KMS-11 (cell line): ENCODE data around the gene TTBK2.
"Not testable (repeated sequence)": the region's sequence is repeated elsewhere in the genome, so short reads cannot be mapped to it uniquely, and the experiment has no call there.

Source experiments
- H2AFZ ChIP-seq: fragments of 200-600 bp; sonication (generic); 2 replicates; pipeline ENCODE4 v1.6.1; 2016; ENCODE audit warnings: antibody characterized with exemption, mixed run types, low read depth
- H3K27ac ChIP-seq: fragments of 200-600 bp; sonication (generic); 2 replicates; pipeline ENCODE4 v1.6.1; 2016; ENCODE audit warnings: mild to moderate bottlenecking, mixed run types
- H3K27me3 ChIP-seq: fragments of 200-600 bp; sonication (generic); 2 replicates; pipeline ENCODE4 v1.6.1; 2017; ENCODE audit warnings: mild to moderate bottlenecking, low read depth, mixed run types, moderate library complexity; ENCODE audit not compliant: insufficient read depth
- H3K36me3 ChIP-seq: fragments of 200-600 bp; sonication (generic); 2 replicates; pipeline ENCODE4 v1.6.1; 2017; ENCODE audit warnings: mild to moderate bottlenecking, mixed run types; ENCODE audit not compliant: insufficient read depth
- H3K4me1 ChIP-seq: fragments of 200-600 bp; sonication (generic); 2 replicates; pipeline ENCODE4 v1.6.1; 2016; ENCODE audit warnings: mild to moderate bottlenecking, low read depth, mixed run types; ENCODE audit not compliant: poor library complexity, severe bottlenecking
- H3K4me2 ChIP-seq: fragments of 200-600 bp; sonication (generic); 2 replicates; pipeline ENCODE4 v1.7.0; 2016; ENCODE audit warnings: mild to moderate bottlenecking, mixed run types
- H3K4me3 ChIP-seq: fragments of 200-600 bp; sonication (generic); IDR thresholded peaks from 2 replicates; pipeline ENCODE4 v1.6.1; 2017; ENCODE audit warnings: low read depth, low read length, mixed read lengths; ENCODE audit not compliant: insufficient read depth
- H3K79me2 ChIP-seq: fragments of 200-600 bp; sonication (generic); 2 replicates; pipeline ENCODE4 v1.6.1; 2016; ENCODE audit warnings: low read depth, mixed run types; ENCODE audit not compliant: insufficient read depth
- H3K9ac ChIP-seq: fragments of 200-600 bp; sonication (generic); 2 replicates; pipeline ENCODE4 v1.6.1; 2016; ENCODE audit warnings: mild to moderate bottlenecking, mixed run types
- H4K20me1 ChIP-seq: fragments of 200-600 bp; sonication (generic); 2 replicates; pipeline ENCODE4 v1.6.1; 2016; ENCODE audit warnings: mild to moderate bottlenecking, mixed run types; ENCODE audit not compliant: insufficient read depth
- TF ChIP-seq, protein P1 (sequence below): fragments of 200-600 bp; sonication (generic); conservative IDR thresholded peaks from 2 replicates; pipeline ENCODE4 v1.6.1; 2017; ENCODE audit warnings: low read depth, mild to moderate bottlenecking, antibody characterized with exemption, low read length, moderate library complexity, mixed read lengths

Gene TTBK2

GRCh38 chr15:42891569-42891968, 29.0 kb downstream of the TTBK2 start:
- no peaks in the 10 kb centered on the region for H3K4me1 ChIP-seq
- H3K27ac ChIP-seq: no peak overlapping the region
- H3K4me2 ChIP-seq: no peak overlapping the region
- no peaks in the 10 kb centered on the region for H3K36me3 ChIP-seq
- TF ChIP-seq, protein P1, sequence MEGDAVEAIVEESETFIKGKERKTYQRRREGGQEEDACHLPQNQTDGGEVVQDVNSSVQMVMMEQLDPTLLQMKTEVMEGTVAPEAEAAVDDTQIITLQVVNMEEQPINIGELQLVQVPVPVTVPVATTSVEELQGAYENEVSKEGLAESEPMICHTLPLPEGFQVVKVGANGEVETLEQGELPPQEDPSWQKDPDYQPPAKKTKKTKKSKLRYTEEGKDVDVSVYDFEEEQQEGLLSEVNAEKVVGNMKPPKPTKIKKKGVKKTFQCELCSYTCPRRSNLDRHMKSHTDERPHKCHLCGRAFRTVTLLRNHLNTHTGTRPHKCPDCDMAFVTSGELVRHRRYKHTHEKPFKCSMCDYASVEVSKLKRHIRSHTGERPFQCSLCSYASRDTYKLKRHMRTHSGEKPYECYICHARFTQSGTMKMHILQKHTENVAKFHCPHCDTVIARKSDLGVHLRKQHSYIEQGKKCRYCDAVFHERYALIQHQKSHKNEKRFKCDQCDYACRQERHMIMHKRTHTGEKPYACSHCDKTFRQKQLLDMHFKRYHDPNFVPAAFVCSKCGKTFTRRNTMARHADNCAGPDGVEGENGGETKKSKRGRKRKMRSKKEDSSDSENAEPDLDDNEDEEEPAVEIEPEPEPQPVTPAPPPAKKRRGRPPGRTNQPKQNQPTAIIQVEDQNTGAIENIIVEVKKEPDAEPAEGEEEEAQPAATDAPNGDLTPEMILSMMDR: no peak
- H3K4me3 ChIP-seq: no peak overlapping the region
- no peak overlapping the region for H2AFZ ChIP-seq
- no peaks in the 10 kb centered on the region for H3K79me2 ChIP-seq
- H3K27me3 ChIP-seq: no peaks in the 10 kb centered on the region
- no peak overlapping the region for H3K9ac ChIP-seq
- H4K20me1 ChIP-seq: no peaks in the 10 kb centered on the region

- Histone ChIP-seq H3K79me2 (no peaks in the 10 kb centered on the region), H3K36me3 (no peaks in the 10 kb centered on the region), H2AFZ (no peak overlapping the region), H3K27me3 (no peaks in the 10 kb centered on the region), H3K9ac (no peak overlapping the region), H4K20me1 (no peaks in the 10 kb centered on the region), H3K4me3 (no peak overlapping the region), H3K4me2 (no peak overlapping the region), H3K27ac (no peak overlapping the region), H3K4me1 (no peaks in the 10 kb centered on the region)
- TF ChIP-seq, protein P1: no peak
Measured at GRCh38 chr15:42890161-42890913, 30.2 kb downstream of the TTBK2 start.

- H3K4me3 ChIP-seq: not testable (repeated sequence)
Measured at GRCh38 chr15:42887384-42887783, 33.2 kb downstream of the TTBK2 start.

DNA sequence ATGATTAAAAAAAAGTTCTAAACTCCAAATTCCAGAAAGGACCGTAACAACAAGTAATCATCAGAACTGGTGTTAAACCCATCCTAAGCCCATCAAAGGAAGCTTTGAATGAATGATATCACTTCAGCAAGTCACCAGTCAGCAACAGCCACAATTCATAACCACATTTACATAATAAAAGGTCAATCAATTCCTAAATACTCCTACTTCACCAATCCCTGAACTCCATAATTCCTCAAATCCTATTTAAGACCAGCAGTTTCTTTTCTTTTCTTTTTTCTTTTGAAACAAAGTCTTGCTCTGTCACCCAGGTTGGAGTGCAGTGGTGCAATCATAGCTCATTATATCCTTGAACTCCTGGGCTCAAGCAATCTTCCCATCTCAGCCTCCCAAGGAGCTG, 40.5 kb downstream of the TTBK2 start:
- no peak overlapping the region for H3K27ac ChIP-seq
- no peaks in the 10 kb centered on the region for H4K20me1 ChIP-seq
- no peaks in the 10 kb centered on the region for H3K36me3 ChIP-seq
- H3K27me3 ChIP-seq: no peaks in the 10 kb centered on the region
- no peaks in the 10 kb centered on the region for H3K79me2 ChIP-seq
- H3K4me1 ChIP-seq: no peaks in the 10 kb centered on the region
- TF ChIP-seq, protein P1: no peak
- no peak overlapping the region for H2AFZ ChIP-seq
- no peak overlapping the region for H3K9ac ChIP-seq
- no peak overlapping the region for H3K4me2 ChIP-seq
- H3K4me3 ChIP-seq: no peak overlapping the region

More at GRCh38 chr15:42887384-42887783, 33.2 kb downstream of the TTBK2 start:
- not testable (repeated sequence) for H3K9ac ChIP-seq, H3K4me2 ChIP-seq, H3K27me3 ChIP-seq, H2AFZ ChIP-seq, H3K4me1 ChIP-seq, H4K20me1 ChIP-seq, H3K79me2 ChIP-seq, H3K36me3 ChIP-seq, H3K27ac ChIP-seq

- H3K36me3 ChIP-seq: no peaks in the 10 kb centered on the region
Measured at GRCh38 chr15:42879443-42879842, 41.1 kb downstream of the TTBK2 start.

More at GRCh38 chr15:42879443-42879842, 41.1 kb downstream of the TTBK2 start:
- Histone ChIP-seq H3K27me3 (no peaks in the 10 kb centered on the region), H2AFZ (no peak overlapping the region), H4K20me1 (no peaks in the 10 kb centered on the region), H3K4me2 (no peak overlapping the region), H3K79me2 (no peaks in the 10 kb centered on the region), H3K4me3 (no peak overlapping the region), H3K4me1 (no peaks in the 10 kb centered on the region), H3K9ac (no peak overlapping the region), H3K27ac (no peak overlapping the region)
- TF ChIP-seq, protein P1: no peak
